Subcutaneous abdominal adipose tissue (tissue), 5 donors: ENCODE measurements around the gene SGMS1.
"Not testable (repeated sequence)": the region's sequence is repeated elsewhere in the genome, so short reads cannot be mapped to it uniquely, and the experiment has no call there.

Experiments
- H3K27ac ChIP-seq: one replicate; pipeline ENCODE4 v1.7.0; 2013; ENCODE audit warnings: low read depth, mild to moderate bottlenecking, inconsistent platforms, low read length, moderate library complexity
- H3K27me3 ChIP-seq, 5 donors: one replicate each; pipeline ENCODE4 v1.7.0; 2013; ENCODE audit warnings: low read length in 5 of 5, inconsistent platforms in 1 of 5; ENCODE audit not compliant: control insufficient read depth in 5 of 5, insufficient read depth in 4 of 5
- H3K36me3 ChIP-seq, 5 donors: one replicate each; pipeline ENCODE4 v1.7.0; 2013; ENCODE audit warnings: low read length in 5 of 5; ENCODE audit not compliant: control insufficient read depth in 5 of 5, insufficient read depth in 5 of 5
- H3K4me1 ChIP-seq, 5 donors: one replicate each; pipeline ENCODE4 v1.7.0; 2013; ENCODE audit warnings: low read length in 5 of 5, mild to moderate bottlenecking in 3 of 5, moderate library complexity in 1 of 5; ENCODE audit not compliant: control insufficient read depth in 5 of 5, insufficient read depth in 5 of 5
- H3K4me3 ChIP-seq, 5 donors: one replicate each; pipeline ENCODE4 v1.7.0; 2013; ENCODE audit warnings: low read length in 5 of 5, low read depth in 1 of 5
- H3K9ac ChIP-seq, 5 donors: one replicate each; pipeline ENCODE4 v1.7.0; 2013; ENCODE audit warnings: low read length in 5 of 5, mild to moderate bottlenecking in 4 of 5, moderate library complexity in 3 of 5
- H3K9me3 ChIP-seq, 5 donors: one replicate each; pipeline ENCODE4 v1.7.0; 2013; ENCODE audit warnings: low read length in 5 of 5; ENCODE audit not compliant: control insufficient read depth in 5 of 5
- donor health status: healthy.
- donor health status: healthy.
- donor health status: healthy.
- donor health status: healthy.
- donor health status: healthy.

Gene SGMS1

DNA sequence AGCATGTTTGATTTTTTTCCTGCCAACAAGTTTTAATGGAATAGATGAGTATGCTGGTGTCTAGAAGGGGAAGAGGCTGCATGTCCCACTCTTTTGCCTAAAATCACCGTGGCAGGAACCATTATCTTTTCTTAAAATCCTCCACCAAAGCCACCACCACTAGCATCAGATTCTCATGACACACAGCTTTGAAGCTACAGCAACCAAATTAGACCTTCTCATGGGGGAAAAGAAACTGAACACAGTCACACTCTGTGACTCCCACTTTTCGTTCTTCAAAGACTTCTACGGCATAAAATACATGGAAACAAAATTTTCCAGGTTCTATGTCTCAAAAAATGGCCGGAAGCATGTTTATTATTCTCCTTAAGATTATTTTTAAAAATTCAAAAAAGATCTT is 81.8 kb downstream of the SGMS1 start:
- Histone ChIP-seq H3K36me3 (no peaks in the 10 kb centered on the region), H3K4me3 (no peak overlapping the region), H3K4me1 (peaks cover 0 to 15% (median 0%) of the 10 kb centered on the region in 5 donors), H3K9ac (no peak overlapping the region), H3K27ac (no peak overlapping the region), H3K9me3 (no peaks in the 10 kb centered on the region), H3K27me3 (no peaks in the 10 kb centered on the region)

DNA sequence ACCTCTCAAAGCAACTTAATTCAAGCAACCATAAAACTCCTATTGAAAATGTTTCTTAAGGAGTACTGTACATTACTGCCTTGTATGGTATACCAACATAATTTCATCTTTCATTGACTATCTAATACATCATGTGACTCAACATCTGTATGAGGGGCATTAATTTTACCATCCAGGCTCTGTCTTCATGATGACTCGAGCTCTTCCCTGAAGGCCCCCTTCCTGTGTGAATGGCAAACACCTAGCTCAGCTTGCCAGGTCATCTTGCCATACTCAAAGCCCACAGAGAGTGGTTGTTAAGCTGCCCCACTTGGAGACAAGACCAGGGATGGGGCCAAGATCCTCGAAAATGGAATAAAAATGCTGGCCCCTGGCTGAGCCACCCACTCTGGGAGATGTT is 82.4 kb downstream of the SGMS1 start:
- no peak overlapping the region for H3K27ac ChIP-seq
- no peak overlapping the region for H3K9ac ChIP-seq
- H3K36me3 ChIP-seq = no peaks in the 10 kb centered on the region
- H3K4me3 ChIP-seq = no peak overlapping the region
- no peaks in the 10 kb centered on the region for H3K9me3 ChIP-seq
- peaks cover 0 to 15% (median 0%) of the 10 kb centered on the region in 5 donors for H3K4me1 ChIP-seq
- no peaks in the 10 kb centered on the region for H3K27me3 ChIP-seq

GRCh38 chr10:50540826-50541122 is 83.0 kb downstream of the SGMS1 start:
- Histone ChIP-seq H3K9me3 (no peaks in the 10 kb centered on the region), H3K27me3 (no peaks in the 10 kb centered on the region), H3K27ac (no peak overlapping the region), H3K36me3 (no peaks in the 10 kb centered on the region), H3K4me1 (peaks cover 0 to 15% (median 0%) of the 10 kb centered on the region in 5 donors), H3K4me3 (no peak overlapping the region), H3K9ac (no peak overlapping the region)

DNA sequence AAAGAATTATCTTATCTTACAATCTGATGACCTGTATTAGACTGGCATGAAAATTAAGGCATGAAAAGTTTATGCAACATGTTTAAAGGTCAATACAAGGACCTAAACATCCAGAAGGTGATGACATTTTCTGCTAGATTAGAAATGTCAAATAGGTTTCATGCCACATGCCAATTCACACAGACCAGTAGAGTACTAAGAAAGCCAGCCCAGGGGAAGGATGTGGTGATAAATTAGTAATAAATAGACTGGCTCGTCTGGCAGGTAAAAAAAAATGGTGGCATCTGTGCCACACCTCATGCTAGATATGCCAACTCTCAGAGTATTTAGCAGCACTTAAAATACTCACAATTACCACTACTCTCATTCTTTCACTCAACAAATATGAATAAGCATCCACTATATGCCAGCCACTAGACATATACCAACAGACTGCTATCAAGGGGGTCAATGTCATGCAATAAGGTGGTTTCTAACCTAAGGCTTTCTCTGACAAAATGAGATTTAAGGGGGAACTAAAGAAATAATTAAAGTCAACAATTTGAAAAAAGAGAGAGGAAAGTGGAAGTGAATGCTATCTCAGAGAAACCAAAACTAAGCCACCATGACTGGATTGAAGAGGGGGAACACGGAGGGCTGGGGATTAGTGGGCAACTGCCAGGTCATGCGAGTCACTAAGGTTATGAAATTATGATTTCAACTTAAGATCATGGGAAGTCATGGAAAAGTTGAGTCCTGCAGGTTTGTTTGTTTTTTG is 83.5 kb downstream of the SGMS1 start:
- Histone ChIP-seq H3K9ac (no peak overlapping the region), H3K27me3 (no peaks in the 10 kb centered on the region), H3K4me1 (peaks cover 0 to 15% (median 0%) of the 10 kb centered on the region in 5 donors), H3K9me3 (no peaks in the 10 kb centered on the region), H3K4me3 (no peak overlapping the region), H3K27ac (no peak overlapping the region), H3K36me3 (no peaks in the 10 kb centered on the region)

DNA sequence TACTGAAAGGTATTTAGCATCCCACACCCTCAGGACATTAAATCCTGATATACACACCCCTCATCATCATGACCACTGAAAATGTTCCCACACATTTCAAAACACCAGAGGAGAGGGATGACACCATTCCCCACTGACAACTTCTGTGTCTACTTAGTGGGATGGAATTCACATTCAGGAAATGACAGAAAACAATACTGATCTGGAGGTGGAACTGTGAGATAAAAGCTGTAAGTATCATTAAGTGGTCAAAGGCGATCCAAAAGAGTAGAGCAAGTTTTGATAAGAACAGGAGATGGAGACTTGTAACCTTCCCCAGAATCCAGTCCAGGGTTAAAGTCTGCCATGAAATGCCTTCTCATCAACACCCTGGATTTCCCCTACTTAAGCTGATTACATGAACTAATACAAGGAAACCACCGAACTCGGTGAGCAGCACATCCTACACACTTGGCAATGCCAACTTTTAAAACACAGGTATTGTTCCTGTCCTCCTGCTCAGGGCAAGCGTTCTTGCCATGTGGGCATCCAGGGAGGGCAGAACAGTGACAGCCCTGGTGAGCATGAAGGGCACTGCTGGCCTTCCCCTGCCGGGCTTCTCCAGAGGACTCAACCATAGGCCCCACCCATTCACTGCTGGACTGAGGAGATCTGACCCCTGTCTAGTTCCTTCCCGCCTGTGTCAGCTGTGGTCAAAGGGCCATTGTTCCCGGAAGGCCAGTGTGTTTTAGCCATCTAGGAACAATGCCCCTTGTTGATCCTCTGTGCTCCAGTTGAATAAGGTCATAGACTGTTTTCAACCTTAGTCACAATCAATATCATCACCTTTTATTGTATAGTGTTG is 85.0 kb downstream of the SGMS1 start:
- Histone ChIP-seq H3K9me3 (no peaks in the 10 kb centered on the region), H3K4me3 (no peak overlapping the region), H3K36me3 (no peaks in the 10 kb centered on the region), H3K27ac (no peak overlapping the region), H3K27me3 (no peaks in the 10 kb centered on the region), H3K4me1 (peaks cover 0 to 15% (median 0%) of the 10 kb centered on the region in 5 donors), H3K9ac (no peak overlapping the region)

GRCh38 chr10:50536617-50537240 is 87.0 kb downstream of the SGMS1 start:
- Histone ChIP-seq H3K27ac (no peak overlapping the region), H3K9me3 (no peaks in the 10 kb centered on the region), H3K27me3 (no peaks in the 10 kb centered on the region), H3K4me1 (peaks cover 0 to 8% (median 0%) of the 10 kb centered on the region in 5 donors), H3K36me3 (no peaks in the 10 kb centered on the region), H3K4me3 (no peak overlapping the region), H3K9ac (no peak overlapping the region)

GRCh38 chr10:50534748-50535376 is 88.9 kb downstream of the SGMS1 start:
- not testable (repeated sequence) for H3K27me3 ChIP-seq, H3K36me3 ChIP-seq, H3K27ac ChIP-seq, H3K4me3 ChIP-seq, H3K9me3 ChIP-seq, H3K4me1 ChIP-seq, H3K9ac ChIP-seq

GRCh38 chr10:50533296-50533695 is 90.5 kb downstream of the SGMS1 start:
- H3K27me3 ChIP-seq = no peaks in the 10 kb centered on the region
- no peaks in the 10 kb centered on the region for H3K4me1 ChIP-seq
- no peaks in the 10 kb centered on the region for H3K9me3 ChIP-seq
- H3K27ac ChIP-seq = no peak overlapping the region
- no peak overlapping the region for H3K9ac ChIP-seq
- H3K4me3 ChIP-seq = no peak overlapping the region
- no peaks in the 10 kb centered on the region for H3K36me3 ChIP-seq

DNA sequence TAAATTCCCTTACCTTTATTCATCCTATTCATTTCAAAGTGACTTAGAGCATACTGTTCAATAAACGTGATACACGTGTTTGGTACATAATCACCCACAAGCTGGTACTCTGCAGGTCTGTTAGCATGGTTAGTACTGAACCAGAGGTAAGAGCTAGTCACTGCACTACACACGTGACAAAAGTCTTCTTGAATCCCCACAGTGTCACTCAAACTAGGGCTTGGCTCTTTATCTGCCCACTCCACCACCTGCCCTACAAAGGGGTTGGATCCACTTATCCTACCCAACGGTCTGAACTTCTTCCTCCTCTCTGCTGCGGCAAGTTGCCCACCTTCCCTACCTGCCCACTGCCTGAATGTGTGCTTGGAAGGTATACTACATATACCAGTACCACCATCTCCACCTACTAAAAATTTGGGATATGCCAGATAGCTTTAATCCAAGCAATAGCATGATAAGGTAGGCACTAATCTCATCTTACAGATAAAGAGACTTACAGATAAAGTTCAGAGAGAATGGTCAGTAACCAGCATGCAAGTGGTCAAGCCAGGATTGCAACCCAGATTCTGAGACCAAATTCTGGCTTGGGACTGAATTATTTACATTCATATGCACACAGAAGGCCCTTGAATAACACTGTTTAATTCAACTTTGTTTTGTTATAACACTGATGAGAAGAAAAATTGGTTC is 92.2 kb downstream of the SGMS1 start:
- Histone ChIP-seq H3K4me1 (no peaks in the 10 kb centered on the region), H3K9me3 (no peaks in the 10 kb centered on the region), H3K36me3 (no peaks in the 10 kb centered on the region), H3K9ac (no peak overlapping the region), H3K4me3 (no peak overlapping the region), H3K27ac (no peak overlapping the region), H3K27me3 (no peaks in the 10 kb centered on the region)
